ENCODE measurements around the gene AFP. TPM values are rescaled to one million over a fixed set of nuclear protein-coding genes. Genes with fewer than 3 reads are reported as not detected.

The AFP gene
- total RNA-seq (2022; extraction: Qiagen RNA extraction): 0.91 to 2.6 TPM (median 1.6 TPM) in 5 replicates

DNA sequence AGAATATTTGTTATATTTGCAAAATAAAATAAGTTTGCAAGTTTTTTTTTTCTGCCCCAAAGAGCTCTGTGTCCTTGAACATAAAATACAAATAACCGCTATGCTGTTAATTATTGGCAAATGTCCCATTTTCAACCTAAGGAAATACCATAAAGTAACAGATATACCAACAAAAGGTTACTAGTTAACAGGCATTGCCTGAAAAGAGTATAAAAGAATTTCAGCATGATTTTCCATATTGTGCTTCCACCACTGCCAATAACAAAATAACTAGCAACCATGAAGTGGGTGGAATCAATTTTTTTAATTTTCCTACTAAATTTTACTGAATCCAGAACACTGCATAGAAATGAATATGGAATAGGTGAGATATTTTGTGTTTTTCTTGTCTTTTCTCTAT, at the start of gene AFP:
TSS of gene AFP (plus strand) at position 238 of the 400 bp plus-strand sequence. CDS start at position 280, 42 bp downstream.

DNA sequence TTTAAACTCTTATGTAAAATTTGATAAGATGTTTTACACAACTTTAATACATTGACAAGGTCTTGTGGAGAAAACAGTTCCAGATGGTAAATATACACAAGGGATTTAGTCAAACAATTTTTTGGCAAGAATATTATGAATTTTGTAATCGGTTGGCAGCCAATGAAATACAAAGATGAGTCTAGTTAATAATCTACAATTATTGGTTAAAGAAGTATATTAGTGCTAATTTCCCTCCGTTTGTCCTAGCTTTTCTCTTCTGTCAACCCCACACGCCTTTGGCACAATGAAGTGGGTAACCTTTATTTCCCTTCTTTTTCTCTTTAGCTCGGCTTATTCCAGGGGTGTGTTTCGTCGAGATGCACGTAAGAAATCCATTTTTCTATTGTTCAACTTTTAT, 32.0 kb upstream of the AFP start, which contains the start of gene ALB:
TSS of gene ALB (plus strand) at position 246 of the 400 bp plus-strand sequence. CDS start at position 287, 41 bp downstream.

DNA sequence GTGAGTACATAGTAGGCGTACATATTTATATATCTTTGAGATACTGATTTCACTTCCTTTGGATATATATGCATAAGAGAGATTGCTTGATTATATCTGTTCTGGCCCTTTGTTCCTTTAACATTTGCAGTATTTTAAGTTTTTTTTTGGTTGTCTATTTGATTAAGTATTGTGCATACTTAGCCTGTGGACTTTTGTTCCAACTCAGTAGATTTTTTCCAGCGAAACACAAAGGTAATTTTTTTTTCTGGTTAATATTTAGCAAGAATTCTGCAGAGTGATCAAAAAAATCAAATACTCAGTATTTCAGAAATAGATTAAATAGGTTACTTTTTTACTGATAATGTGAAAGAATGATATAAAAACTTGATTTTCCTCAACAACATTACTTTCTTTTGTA, 45.3 kb downstream of the AFP start, which contains the start of gene AFM:
TSS of gene AFM (plus strand) at position 388 of the 400 bp plus-strand sequence. CDS start 31 bp downstream, outside the sequence.

Other genes with a start within 250 kb of the AFP start
- gene ANKRD17, start 177.4 kb upstream of the AFP start, total RNA-seq (2022; extraction: Qiagen RNA extraction): 19.1 to 23.4 TPM (median 21.9 TPM) in 5 replicates
- not detected in 5 replicates for gene ALB, start 31.9 kb upstream of the AFP start, total RNA-seq (2022; extraction: Qiagen RNA extraction)
- not detected in 5 replicates for gene AFM, start 45.5 kb downstream of the AFP start, total RNA-seq (2022; extraction: Qiagen RNA extraction)
- 0.52 to 1.0 TPM (median 0.88 TPM) in 5 replicates for gene RASSF6, start 184.2 kb downstream of the AFP start, total RNA-seq (2022; extraction: Qiagen RNA extraction)

Measured in A549 treated with Mapracorat at 1 μM for 4 hours (cell line).